Neural progenitor cell (in vitro differentiated cells): Measurements from ENCODE around the gene AKR1C1.
"Not testable (repeated sequence)": the region's sequence is repeated elsewhere in the genome, so short reads cannot be mapped to it uniquely, and the experiment has no call there.

Experiments
- CTCF ChIP-seq: fragments of 200-600 bp; sonication (generic); IDR thresholded peaks from 2 replicates; pipeline ENCODE4 v1.5.1; 2017; ENCODE audit warnings: antibody characterized with exemption, mild to moderate bottlenecking
- EZH2 ChIP-seq: fragments of 200-600 bp; sonication (generic); IDR thresholded peaks from 2 replicates; pipeline ENCODE4 v1.6.1; 2017; ENCODE audit warnings: antibody characterized with exemption, mild to moderate bottlenecking, moderate library complexity

GRCh38 chr10:5032444-5032843 lies 69.2 kb downstream of the AKR1C1 start:
- not testable (repeated sequence) for TF ChIP-seq CTCF, EZH2
